ENCODE results near the gene NMB.

DNA sequence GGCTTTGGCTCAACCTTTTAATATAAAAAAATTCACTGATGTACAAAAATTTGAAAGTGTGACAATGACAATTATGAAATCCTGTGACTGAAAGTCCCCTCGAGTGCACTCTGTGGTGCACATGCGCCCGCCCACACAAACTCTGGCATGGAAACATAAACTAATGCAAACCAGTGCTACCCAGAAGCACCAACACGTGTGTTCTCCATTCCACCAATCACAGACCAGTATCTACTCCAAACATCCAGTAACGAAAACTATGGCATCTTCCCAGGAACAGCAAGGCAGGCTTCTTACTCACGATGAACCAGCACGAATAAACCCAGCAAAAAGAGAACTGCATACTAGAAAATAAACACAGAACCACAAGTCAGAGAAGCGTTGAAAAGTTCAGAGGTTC lies 11.7 kb upstream of the NMB start:
- no peak for TF ChIP-seq CTCF (IDR thresholded peaks at IDR 0.05)
- no peak for TF ChIP-seq POLR2A (IDR thresholded peaks at IDR 0.05)
